ENCODE measurements around the gene BRWD1. TPM values are rescaled to one million over a fixed set of nuclear protein-coding genes. Genes with fewer than 3 reads are reported as not detected.

The BRWD1 gene
- total RNA-seq, 1 experiment from 2014 or later, result 31.2 TPM

DNA sequence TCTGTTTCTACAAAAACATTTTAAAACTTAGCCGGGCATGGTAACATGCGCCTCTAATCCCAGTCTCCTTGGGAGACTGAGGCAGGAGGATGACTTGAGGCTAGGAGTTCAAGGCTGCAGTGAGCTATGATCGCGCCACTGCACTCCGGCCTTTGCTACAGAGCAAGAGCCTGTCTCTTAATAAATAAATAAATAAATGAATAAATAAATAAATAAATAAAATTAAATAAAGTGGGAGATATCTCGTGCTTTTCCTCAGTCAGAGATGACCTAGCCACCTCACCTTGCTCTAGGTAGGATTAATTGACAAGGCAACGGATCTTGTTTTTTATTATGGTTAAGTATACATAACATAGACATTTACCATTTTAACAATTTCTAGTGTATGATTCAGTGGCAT, 14.3 kb upstream of the BRWD1 start:
- no peak for DNase-seq (ENCODE audit: low spot score)

DNA sequence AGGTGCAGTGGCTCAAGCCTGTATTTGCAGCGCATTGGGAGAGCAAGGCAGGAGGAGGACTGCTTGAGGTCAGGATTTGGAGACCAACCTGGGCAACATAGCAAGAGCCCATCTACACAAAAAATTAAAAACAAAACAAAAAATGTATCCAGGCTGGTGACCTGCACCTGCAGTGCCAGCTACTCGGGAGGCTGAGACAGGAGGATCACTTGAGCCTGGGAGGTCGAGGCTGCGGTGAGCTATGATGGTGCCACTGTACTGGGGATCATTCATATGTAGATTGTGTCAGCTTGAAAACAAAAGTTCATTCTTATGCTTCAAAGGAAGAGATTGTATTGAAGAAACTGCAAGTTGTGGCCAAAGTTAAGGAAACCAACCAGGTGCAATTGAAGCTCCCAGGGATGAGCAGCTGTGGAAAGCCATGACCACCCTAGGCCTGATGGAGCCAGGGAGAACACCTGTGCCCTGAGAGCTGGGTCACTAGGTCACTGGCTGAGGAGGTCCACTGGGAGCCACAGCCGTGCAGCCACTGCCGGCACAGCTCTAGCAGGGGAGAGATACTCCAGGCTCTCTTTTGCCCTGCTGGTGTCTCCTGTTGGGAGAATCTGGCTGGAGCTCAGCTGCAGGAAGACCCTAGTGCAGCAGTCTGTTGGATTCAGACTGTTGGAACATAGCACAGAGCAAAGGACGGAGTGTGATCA, 13.3 kb upstream of the BRWD1 start:
- DNase-seq (ENCODE audit: low spot score), result no peak

DNA sequence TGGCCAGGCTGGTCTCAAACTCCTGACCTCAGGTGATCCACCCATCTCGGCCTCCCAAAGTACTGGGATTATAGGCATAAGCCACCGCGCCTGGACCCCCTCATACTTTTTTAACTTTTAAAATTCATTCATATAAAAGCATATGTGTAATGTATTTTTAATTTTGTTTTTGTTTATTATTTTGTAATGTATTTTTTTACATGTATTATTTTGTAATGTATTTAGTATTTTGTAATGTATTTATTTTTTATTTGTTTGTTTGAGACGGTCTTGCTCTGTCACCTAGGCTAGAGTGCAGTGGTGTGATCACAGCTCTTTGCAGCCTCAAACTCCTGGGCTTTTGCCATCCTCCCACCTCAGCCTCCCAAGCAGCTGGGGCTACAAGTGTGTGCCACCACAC, 12.0 kb upstream of the BRWD1 start:
- no peak for DNase-seq (ENCODE audit: low spot score)

DNA sequence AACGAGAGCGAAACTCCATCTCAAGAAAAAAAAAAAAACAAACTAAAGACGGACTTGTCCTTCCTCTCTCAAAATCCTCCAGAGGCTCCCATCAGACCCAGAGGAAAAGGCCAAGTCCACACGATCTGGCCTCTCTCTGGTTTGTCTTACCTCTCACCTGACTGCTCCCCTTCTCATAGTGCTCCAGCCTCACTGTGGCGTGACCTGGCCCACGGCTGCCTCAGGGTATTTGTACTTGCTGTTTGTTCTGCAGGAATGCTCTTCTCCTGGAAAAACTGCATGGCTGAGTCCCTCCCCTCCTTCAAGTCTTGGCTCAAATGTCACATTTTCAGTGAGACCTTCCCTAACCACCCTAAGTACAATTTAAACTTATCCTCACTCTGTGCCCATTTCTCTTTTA, 8.0 kb upstream of the BRWD1 start:
- no peak for DNase-seq (ENCODE audit: low spot score)

DNA sequence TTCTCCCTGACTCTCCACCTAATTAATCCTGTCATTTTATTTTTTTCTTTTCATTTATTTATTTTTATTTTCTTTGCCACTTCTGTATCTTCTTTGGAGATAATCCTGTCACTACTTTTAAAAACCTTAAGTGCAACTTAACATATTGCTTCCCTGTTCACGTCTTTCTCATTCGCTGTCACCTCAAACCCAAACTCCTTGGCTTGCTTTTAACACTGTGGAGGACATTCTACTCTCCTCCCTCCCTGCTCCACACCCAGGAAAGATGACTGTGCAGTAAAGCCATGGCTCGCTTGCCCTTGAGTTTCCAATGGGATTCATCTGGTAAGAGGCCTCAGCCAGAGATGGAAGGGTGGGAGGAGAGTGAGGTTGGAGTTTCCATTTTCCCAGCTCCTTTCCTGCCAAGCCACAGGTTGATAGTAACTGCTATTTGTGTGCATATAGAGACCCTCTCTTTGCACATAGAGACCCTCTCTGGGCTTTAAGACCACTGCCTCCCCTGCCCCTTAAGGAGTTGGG, 6.4 kb upstream of the BRWD1 start:
- peak; percentile 52 for DNase-seq (ENCODE audit: low spot score)

DNA sequence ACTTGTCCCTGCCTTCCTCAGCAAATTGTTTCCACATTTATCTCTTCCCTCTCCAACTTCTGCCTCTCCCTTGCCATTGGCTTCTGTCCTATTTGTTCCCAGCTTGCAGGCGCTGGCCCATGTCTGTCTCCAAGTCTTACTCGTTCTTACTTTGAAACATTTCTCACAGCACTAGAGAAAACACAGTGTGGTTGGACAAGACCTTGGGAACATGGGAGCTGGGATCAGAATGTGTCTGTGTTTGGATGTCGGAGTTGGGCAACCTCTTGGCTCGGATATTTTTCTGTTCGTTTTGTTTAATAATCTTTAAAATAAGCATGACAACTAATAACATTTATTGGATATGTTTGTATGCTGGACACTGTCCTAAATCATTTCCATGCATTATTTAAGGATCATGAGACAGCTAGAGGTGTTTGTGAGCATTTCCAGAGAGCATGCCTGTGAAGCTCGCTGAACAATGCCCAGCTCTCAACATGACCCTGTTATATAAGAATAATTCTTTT, 5.9 kb upstream of the BRWD1 start:
- DNase-seq (ENCODE audit: low spot score), result no peak

DNA sequence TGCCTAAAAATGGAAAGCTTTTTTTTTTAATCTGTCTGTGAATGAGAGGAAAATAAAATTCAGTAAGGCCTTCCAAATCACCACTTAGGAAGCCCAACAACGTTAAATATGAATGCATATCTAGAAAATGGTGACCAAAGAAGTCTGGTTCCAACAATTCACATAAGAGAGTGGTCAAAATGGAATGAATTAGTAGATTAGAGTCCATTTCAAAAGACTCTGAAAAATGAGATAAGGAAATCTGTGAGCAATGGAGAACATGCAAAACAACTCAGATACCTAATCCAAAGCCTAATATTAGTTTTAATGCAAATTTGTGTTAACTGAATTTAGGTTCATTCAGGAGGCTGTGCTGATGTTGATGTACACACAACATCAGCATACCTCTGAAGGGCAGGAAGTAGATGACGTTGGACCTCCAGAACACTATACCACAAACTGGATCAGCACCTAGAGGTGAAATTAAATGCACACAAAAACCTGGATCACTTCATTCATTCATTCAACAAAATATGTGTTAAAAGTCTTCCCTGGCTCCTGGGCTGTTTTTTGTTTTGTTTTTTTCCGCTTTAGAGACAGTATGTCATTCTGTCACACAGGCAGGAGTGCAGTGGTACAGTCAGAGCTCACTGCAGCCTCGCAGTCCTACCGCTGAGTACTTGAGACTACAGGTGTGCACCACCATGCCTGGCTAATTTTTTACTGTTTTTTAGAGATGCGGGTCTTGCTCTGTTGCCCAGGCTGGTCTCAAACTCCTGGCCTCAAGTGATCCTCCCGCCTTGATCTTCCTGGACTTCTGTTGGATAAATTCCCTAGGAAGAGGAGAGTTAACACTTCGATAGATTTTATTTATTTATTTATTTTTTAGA, 4.9 kb upstream of the BRWD1 start:
- DNase-seq (ENCODE audit: low spot score), result no peak

DNA sequence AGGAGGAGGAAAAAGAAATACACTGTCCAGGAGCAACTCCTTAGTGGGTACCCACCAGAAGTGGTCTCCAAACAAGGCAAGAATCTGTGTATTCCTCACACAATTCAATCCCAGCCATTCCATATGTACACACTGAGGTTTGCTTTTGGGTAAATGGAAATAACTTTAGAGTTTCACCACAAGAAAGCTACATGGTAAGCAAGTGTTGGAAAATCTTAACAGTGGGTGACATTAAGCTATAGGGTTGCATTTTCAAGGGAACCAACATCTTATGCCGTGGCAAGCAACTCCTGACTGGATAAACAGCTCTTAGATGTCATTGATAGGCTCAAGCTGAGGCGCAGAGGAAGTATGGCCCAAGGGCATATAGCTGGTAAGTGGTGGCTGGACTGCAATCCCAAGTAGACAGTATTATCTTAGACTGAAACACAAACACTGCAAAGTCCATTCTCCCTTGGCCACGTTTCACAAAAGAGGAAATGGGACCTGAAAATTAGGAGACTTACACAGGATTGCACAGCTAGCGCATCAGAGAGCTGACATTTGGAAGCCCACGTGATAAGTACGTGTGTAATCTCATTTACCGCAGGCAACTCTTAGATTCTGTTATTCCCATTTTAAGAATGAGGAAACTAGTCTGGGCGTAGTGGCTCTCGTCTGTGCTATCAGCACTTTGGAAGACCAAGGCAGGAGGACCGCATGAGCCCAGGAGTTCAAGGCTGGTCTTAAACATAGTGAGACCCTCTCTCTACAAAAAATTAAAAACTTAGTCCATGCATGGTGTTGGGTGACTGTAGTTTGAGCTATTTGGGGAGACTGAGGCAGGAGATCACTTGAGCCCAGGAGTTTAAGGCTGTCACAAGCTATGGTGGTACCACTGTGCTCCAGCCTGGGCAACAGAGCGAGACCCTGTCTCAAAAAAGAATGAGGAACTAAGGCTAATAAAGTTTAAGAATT, 4.0 kb upstream of the BRWD1 start:
- no peak for DNase-seq (ENCODE audit: low spot score)

DNA sequence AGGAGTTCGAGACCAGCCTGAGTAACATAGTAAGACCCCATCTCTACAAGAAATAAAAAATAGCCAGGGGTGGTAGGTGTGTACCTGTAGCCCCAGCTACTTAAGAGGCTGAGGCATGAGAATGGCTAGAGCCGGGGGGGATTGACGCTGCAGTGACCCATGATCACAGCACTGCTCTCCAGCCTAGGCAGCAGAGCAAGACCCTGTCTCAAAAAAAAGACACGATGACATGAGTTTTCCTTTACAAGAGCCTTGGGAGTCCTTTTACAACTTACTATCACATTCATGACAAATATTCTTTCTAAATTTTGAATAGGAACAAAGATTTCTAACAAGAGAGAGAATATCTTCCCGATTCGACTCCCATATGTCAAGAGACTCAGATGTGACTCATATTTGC, 3.3 kb upstream of the BRWD1 start:
- no peak for DNase-seq (ENCODE audit: low spot score)

DNA sequence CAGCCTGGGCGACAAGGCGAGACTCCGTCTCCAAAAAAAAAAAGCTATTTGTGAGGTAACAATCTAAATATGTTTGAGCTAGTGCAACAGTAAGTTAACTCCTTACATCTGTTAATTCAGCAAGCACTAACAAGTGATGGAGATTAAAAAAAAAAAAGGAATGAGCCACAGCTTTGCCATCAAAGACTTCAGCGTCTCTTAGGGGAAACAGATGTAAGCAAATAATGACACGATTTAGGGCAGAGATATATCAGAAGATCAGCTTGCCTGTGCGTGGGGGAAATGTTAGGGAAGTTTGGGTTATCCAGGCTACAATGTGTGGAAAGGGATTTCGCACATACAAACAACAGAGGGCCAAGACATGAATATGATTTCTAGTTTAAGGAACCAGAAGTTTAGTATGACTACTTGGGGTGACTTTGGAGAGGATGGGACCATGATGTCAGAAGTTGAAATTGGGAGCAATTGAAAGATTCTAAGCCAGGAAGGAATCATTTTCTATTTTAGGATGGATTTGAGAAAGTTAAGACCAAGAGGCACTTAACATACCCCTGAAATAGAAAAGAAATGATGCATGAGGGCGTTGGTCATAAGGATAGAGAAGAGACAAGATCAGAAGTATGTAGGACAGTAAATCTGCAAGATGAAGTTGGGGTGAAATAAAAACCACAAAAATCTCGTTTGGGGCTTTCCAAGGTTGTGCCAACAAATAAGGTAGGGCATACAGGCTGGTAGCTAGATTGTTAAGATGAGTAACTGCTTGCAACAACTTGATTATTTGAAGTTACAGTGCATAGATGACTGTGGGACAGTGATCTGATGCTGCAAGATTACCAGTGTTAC, 2.4 kb upstream of the BRWD1 start:
- no peak for DNase-seq (ENCODE audit: low spot score)

DNA sequence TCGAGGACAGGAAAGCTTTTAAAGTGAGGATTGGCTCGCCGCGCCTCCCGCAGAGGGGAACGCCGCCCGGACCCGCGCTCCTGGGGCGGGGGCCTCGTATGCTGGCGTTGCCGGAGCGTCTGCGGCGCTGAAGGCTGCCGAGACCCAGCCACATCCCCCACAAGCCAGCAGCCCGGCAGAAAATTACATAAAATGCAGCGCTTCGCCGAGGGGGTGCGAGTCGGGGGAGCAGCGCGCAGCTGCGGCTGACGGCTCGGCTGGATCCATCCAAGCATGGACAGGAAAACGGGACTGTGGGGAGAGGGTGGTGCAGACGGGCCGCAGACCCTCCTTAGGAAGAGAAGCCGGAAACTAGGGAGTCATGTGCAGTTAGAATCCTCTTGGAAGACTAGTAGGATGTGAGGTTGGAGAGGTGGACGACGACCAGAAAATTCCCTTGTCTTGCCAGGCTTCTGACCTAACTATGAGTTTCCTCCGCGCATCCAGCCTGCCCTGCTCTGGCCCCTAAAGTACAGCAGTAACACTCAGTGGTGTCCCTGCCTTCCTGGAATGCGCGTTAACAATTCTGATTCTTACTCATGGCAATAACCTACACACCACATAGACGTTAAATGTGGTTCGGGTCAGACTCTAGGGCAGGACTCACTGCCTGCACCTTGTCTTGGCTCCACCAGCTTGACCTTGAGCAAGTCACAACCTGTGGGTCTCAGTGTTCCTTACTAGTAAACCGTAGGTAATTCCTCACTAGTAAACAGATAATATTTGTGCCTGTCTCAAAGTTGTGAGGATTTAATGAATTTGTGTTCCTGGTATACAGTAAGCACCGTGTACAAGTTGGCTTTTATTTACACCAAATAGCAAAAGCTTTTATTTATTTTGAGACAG, 953 bp upstream of the BRWD1 start:
- peak; percentile 21 for DNase-seq (ENCODE audit: low spot score)

DNA sequence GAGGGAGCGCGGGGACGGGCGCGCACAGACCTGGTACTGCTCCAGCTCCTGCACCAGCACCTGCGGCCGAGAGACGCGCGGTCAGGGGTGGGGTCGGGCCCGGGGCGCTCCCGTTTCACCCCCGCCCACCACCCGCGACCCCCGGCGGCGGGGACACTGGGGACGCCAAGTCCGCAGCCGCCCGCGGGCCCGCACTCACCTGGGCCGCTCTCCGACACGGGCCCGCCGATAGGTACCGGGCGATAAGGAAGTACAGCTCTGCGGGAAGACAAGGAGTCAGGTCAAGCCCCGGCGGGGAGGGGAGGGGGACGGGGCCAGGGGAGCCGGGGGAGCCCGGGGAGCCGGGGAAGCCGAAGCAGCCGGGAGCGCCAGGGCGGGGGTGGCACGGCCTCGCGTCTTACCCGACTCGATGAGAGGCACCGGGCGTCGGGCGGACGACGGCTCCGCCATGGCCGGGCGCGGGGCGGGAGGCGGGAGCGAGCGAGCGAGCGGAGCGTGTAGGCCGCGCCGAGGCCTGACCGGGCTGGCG, 326 bp downstream of the BRWD1 start:
- DNase-seq (ENCODE audit: low spot score), result no peak

DNA sequence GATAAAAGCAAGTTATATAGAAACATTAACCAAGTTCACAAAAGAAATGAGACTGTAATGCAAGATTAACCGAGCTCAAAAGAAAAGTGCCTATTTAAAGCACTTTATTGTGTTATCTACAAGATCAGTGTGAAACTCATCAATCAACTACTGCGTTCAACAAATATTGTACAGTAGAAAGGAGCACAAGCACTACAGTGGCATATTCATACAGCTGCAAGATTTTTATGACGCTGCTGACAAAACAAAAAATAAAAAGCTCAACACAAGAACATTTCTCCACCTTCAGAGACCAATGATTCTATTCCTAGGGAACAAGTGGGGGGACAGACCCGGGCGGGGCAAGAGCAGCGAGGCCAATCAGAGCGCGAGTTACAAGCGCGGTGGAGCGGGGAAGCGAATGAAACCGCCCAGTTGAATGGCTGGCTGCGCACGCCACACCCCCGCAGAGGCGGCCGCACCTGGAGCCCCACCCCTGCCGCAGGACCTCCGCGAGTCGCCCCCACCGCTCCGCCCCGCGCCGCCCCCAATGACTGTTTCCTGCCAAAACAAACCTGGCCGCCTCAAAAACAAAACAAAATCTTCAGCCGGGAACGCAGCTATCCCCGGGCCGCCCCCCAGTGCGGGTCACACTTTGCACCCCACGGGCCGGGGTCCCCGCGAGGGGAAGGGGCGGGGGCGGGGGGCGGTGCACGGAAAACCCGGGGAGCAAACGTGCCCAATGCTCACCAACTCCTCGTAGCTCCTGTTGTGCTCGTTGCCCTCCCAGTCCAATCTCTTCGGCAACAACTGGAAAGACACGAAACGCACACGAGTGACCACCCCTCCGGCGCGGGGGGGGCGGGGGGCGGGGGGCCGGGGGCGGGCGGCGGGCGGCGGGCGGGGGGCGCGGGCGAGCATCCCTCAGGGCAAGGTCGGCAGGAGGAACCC, 1.1 kb downstream of the BRWD1 start:
- DNase-seq (ENCODE audit: low spot score), result peak; percentile 83

DNA sequence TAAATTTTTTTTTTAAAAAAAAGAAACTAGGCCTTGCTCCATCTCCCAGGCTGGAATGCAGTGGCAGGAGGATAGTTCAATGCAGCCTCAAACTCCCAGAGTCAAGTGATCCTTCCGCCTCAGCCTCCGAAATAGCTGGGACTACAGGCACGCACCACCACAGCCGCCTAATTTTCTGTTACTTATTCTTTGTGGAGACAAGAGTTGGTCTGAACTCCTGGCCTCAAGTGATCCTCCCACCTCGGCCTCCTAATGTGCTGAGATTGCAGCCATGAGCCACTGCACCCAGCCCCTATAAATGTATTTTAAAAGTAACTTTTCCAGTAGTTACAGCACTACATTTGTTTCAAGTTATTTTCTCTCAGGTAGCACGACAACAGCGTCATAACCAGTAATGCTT, 2.3 kb downstream of the BRWD1 start:
- DNase-seq (ENCODE audit: low spot score), result no peak

DNA sequence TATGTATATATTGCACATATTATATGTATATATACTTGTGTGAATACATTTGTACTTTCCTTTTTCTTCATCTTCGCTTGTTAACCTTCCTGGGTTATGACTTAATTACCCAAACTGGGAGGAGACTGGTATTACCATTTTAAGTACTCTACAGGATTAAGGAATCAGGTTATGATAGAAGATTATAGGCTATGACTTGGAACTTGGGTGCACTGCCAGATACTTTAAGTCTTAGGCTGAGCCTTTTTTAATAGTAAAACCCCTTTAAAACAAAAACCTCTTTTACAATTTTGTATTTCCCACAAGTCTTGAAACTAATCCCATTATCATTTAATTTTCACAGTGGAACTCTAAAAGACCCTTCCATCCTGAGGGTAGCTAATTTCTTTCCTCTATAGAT, 6.0 kb downstream of the BRWD1 start:
- no peak for DNase-seq (ENCODE audit: low spot score)

DNA sequence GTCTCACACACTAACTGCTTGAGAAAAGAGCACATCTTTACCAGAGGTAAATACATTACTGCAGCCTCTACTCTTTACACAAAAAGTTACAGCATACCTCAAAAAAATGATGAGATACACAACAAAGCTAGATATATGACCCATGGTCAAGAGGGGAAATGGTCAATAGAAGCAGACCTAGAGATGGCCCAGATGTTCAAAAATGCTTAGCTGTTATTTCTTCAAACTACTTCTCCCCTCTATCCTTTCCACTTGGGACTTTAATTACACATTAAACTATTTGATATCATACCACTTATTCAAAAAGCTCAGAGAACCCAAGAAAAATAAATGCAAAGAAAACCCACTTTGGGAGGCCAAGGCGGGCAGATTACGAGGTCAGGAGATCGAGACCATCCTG, 12.8 kb downstream of the BRWD1 start:
- no peak for DNase-seq (ENCODE audit: low spot score)

DNA sequence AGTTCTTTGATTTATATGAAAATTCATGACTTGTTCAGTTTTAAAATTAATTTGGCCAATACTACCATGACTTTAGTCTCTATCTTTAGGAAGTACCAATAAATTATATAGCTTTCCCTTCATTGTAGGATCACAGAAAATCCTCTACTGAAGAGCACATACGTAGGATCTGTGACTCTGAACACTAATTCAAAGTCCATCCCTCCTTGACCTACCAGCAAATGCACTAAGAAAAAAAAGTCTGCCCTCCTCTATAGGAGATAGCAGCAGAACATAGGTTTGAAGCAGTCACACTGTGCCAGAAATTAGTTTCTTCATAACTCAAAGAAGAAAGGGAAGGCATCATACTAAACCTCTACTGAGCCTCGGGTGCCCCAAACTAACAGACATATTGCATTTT, 16.5 kb downstream of the BRWD1 start:
- DNase-seq (ENCODE audit: low spot score), result no peak

DNA sequence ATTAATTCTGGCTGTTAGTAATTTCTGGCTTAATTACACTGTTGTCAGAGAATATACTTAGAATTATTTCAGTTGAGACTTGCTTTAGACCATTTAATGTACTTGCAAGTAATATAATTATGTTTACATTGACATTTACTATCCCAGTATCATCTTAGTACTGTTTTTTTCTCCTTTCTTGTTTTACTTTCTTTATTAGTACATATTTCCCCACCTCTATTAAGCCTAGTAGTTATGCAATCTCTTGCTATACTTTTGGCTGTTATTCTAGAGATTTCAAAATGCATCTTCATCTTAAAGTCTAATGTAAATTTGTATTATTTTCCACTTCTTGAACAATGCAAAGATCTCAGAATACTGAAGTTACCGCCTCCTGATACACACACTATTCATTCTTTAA, 24.4 kb downstream of the BRWD1 start:
- no peak for DNase-seq (ENCODE audit: low spot score)
